Neuronal stem cell (in vitro differentiated cells): ENCODE results near the gene MYADM.

Experiments
- DNase-seq: peaks from one replicate; pipeline ENCODE4 v3.0.0-alpha.2; 2013; ENCODE audit warnings: low spot score
- H2AFZ ChIP-seq: one replicate; pipeline ENCODE4 v1.6.1; 2013; ENCODE audit warnings: mild to moderate bottlenecking, low read length, inconsistent platforms
- H2AK5ac ChIP-seq: 2 replicates; pipeline ENCODE4 v1.6.1; 2013; ENCODE audit warnings: low read depth, mild to moderate bottlenecking, inconsistent platforms, low read length, moderate library complexity, mixed read lengths
- H2BK120ac ChIP-seq: 2 replicates; pipeline ENCODE4 v1.6.1; 2013; ENCODE audit warnings: low read depth, mild to moderate bottlenecking, inconsistent platforms, low read length, moderate library complexity, mixed read lengths
- H2BK12ac ChIP-seq: one replicate; pipeline ENCODE4 v1.6.1; 2013; ENCODE audit warnings: low read length, inconsistent platforms
- H2BK15ac ChIP-seq: 2 replicates; pipeline ENCODE4 v1.6.1; 2013; ENCODE audit warnings: mild to moderate bottlenecking, low read length, inconsistent platforms, mixed read lengths
- H2BK5ac ChIP-seq: one replicate; pipeline ENCODE4 v1.6.1; 2013; ENCODE audit warnings: inconsistent platforms, mild to moderate bottlenecking, low read length, moderate library complexity
- H3K14ac ChIP-seq: one replicate; pipeline ENCODE4 v1.6.1; 2013; ENCODE audit warnings: low read length, inconsistent platforms
- H3K18ac ChIP-seq: 2 replicates; pipeline ENCODE4 v1.6.1; 2013; ENCODE audit warnings: low read length, inconsistent platforms
- H3K23ac ChIP-seq: 2 replicates; pipeline ENCODE4 v1.6.1; 2013; ENCODE audit warnings: low read depth, mild to moderate bottlenecking, mixed read lengths, low read length, inconsistent platforms; ENCODE audit not compliant: poor library complexity
- H3K27ac ChIP-seq: replicated peaks from 3 replicates; pipeline ENCODE4 v1.5.1; 2013; ENCODE audit warnings: low read length, inconsistent platforms
- H3K27me3 ChIP-seq, 3 experiments: 2 replicates each; pipeline ENCODE4 v1.6.1; 2013; ENCODE audit warnings: low read length in 3 of 3, mild to moderate bottlenecking in 2 of 3, inconsistent platforms in 1 of 3, low read depth in 1 of 3, mixed read lengths in 1 of 3, moderate library complexity in 1 of 3; ENCODE audit not compliant: control insufficient read depth in 3 of 3, insufficient read depth in 3 of 3
- H3K36me3 ChIP-seq, 2 donors: replicated peaks in 1 of 2; 2 replicates each; pipeline ENCODE4 v1.6.1; 2013; ENCODE audit warnings: low read length in 2 of 2; ENCODE audit not compliant: control insufficient read depth in 2 of 2, insufficient read depth in 2 of 2
- H3K4ac ChIP-seq: 2 replicates; pipeline ENCODE4 v1.6.1; 2013; ENCODE audit warnings: inconsistent platforms, mild to moderate bottlenecking, low read length, moderate library complexity
- H3K4me1 ChIP-seq, 2 donors: 1 replicate in 1 of 2; 2 replicates in 1 of 2; pipeline ENCODE4 v1.6.1; 2013; ENCODE audit warnings: low read length in 2 of 2, low read depth in 1 of 2; ENCODE audit not compliant: control insufficient read depth in 2 of 2, insufficient read depth in 1 of 2
- H3K4me2 ChIP-seq: one replicate; pipeline ENCODE4 v1.6.1; 2013; ENCODE audit warnings: mild to moderate bottlenecking, low read length, inconsistent platforms; ENCODE audit not compliant: insufficient read depth, poor library complexity, severe bottlenecking
- H3K4me3 ChIP-seq, 2 donors: 2 replicates each; pipeline ENCODE4 v1.5.1; 2013; ENCODE audit warnings: low read length in 2 of 2, mild to moderate bottlenecking in 2 of 2, inconsistent platforms in 1 of 2, moderate library complexity in 1 of 2
- H3K79me1 ChIP-seq: one replicate; pipeline ENCODE4 v1.6.1; 2013; ENCODE audit warnings: low read depth, mild to moderate bottlenecking, inconsistent platforms, low read length, moderate library complexity
- H3K9ac ChIP-seq: one replicate; pipeline ENCODE4 v1.6.1; 2013; ENCODE audit warnings: mild to moderate bottlenecking, low read depth, low read length, inconsistent platforms; ENCODE audit not compliant: poor library complexity
- H3K9me3 ChIP-seq, 2 donors: replicated peaks in 1 of 2; 2 replicates each; pipeline versions ENCODE3 to v1.6.1; 2013; ENCODE audit warnings: low read length in 2 of 2, mild to moderate bottlenecking in 2 of 2, inconsistent platforms in 1 of 2, low read depth in 1 of 2, mixed read lengths in 1 of 2, moderate library complexity in 1 of 2; ENCODE audit not compliant: control insufficient read depth in 2 of 2, insufficient read depth in 1 of 2
- H4K8ac ChIP-seq: one replicate; pipeline ENCODE4 v1.6.1; 2013; ENCODE audit warnings: low read depth, mild to moderate bottlenecking, inconsistent platforms, low read length, moderate library complexity
- H4K91ac ChIP-seq: one replicate; pipeline ENCODE4 v1.6.1; 2013; ENCODE audit warnings: low read length, low read depth, mild to moderate bottlenecking, inconsistent platforms; ENCODE audit not compliant: poor library complexity
- WGBS, 2 donors: extraction: QIAGEN DNeasy Blood & Tissue Kit; methylation state at CpG; one replicate each; pipeline ENCODE4 v1.1.7; 2013; ENCODE audit warnings: missing lambda C conversion rate in 2 of 2, mixed read lengths in 1 of 2; ENCODE audit not compliant: insufficient read length in 2 of 2, insufficient replicate concordance in 1 of 2; ENCODE audit errors: extremely low coverage in 2 of 2; 5-methylcytosine and 5-hydroxymethylcytosine counted together

Gene MYADM

DNA sequence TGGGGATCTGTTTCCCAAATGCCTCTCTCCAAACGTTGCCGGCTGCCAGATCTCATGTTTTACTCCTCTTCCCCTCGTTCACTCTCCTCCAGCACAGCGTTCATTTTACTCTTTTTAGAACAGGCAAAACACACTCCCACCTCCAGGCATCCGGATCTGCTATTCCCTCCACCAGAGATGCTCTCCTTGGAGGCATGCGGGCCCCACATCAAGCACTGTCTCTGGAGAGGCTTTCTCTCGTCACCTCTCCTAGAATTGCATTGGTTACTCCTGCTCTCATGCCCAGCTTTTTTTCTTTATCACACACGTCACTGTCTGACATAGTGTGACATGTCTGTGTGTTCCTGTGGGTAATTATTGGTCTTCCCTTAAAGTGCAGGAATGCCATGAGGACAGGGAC lies 20.1 kb upstream of the MYADM start:
- H2BK5ac ChIP-seq: no peak overlapping the region
- H3K27me3 ChIP-seq: no peaks in the 10 kb centered on the region
- H2BK12ac ChIP-seq: no peak overlapping the region
- no peak overlapping the region for H4K8ac ChIP-seq
- no peak overlapping the region for H3K27ac ChIP-seq
- H3K23ac ChIP-seq: no peak overlapping the region
- H3K36me3 ChIP-seq: no peaks in the 10 kb centered on the region
- no peaks in the 10 kb centered on the region for H3K79me1 ChIP-seq
- H3K4me3 ChIP-seq: no peak overlapping the region
- H2AFZ ChIP-seq: no peak overlapping the region
- no peak overlapping the region for H2BK15ac ChIP-seq
- no peak overlapping the region for H3K4ac ChIP-seq
- no CpG with 5 or more reads among the region's 8 CpGs for WGBS, 2 donors
- H4K91ac ChIP-seq: no peak overlapping the region
- no peak overlapping the region for H3K18ac ChIP-seq
- no peak overlapping the region for H2AK5ac ChIP-seq
- no peak for DNase-seq
- H2BK120ac ChIP-seq: no peak overlapping the region
- peaks cover 5 to 8% of the 10 kb centered on the region in 2 donors for H3K4me1 ChIP-seq
- H3K9ac ChIP-seq: no peak overlapping the region
- no peak overlapping the region for H3K14ac ChIP-seq
- H3K4me2 ChIP-seq: no peak overlapping the region
- H3K9me3 ChIP-seq: peaks cover 0 to 2% of the 10 kb centered on the region in 2 donors

DNA sequence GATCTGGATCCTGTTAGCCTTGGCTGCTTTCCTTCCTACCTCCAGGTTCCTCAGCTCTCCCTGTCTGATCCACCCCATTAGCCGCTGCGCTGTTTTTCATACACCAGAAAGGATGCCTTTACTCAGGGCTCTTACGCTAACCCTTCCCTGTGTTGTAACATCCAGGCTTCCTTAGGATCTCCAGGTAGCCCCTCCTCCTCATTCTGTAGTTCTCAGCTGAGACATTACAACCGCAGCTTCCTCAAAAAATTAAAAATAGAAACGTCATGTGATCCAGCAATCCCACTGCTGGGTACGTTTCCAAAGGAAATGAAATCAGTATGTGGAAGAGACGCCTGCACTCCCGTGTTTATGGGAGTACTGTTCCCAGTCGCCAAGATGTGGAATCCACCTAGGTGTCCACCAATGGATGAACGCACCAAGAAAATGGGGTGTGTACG lies 18.4 kb upstream of the MYADM start:
- H3K14ac ChIP-seq: no peak overlapping the region
- H3K9me3 ChIP-seq: peaks cover 0 to 2% of the 10 kb centered on the region in 2 donors
- no peak overlapping the region for H2AK5ac ChIP-seq
- no peak overlapping the region for H2BK15ac ChIP-seq
- H3K27ac ChIP-seq: no peak overlapping the region
- no peak overlapping the region for H2BK12ac ChIP-seq
- H2AFZ ChIP-seq: no peak overlapping the region
- H2BK5ac ChIP-seq: no peak overlapping the region
- no peak overlapping the region for H2BK120ac ChIP-seq
- no peak overlapping the region for H3K9ac ChIP-seq
- no peak for DNase-seq
- no peak overlapping the region for H3K18ac ChIP-seq
- H3K4me2 ChIP-seq: no peak overlapping the region
- H4K8ac ChIP-seq: no peak overlapping the region
- WGBS, 2 donors: no CpG with 5 or more reads among the region's 11 CpGs
- no peaks in the 10 kb centered on the region for H3K36me3 ChIP-seq
- H3K4me3 ChIP-seq: no peak overlapping the region
- H3K27me3 ChIP-seq: no peaks in the 10 kb centered on the region
- no peaks in the 10 kb centered on the region for H3K79me1 ChIP-seq
- H3K23ac ChIP-seq: no peak overlapping the region
- H3K4me1 ChIP-seq: peaks cover 6 to 11% of the 10 kb centered on the region in 2 donors
- H3K4ac ChIP-seq: no peak overlapping the region
- no peak overlapping the region for H4K91ac ChIP-seq

DNA sequence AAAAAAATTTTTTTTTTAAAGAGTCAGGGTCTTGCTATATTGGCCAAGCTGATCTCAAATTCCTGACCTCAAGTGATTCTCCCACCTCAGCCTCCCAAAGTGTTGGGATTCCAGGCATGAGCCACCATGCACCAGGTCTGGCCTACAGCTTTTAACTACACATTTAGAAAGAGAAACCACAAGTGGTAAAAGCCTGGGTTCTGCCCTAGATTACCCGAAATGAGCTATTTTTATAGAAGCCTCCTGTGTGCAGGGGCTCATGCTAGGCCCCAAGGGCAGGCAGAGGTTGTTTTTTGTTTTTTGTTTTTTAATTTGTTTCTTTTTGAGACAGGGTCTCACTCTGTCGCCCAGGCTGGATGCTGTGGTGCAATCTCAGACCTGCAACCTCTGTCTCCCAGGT lies 14.0 kb upstream of the MYADM start:
- Histone ChIP-seq H3K27ac (no peak overlapping the region), H2BK12ac (no peak overlapping the region), H3K9ac (no peak overlapping the region), H3K18ac (no peak overlapping the region), H3K14ac (no peak overlapping the region), H2AK5ac (no peak overlapping the region), H3K36me3 (no peaks in the 10 kb centered on the region), H3K4me1 (peaks cover 6 to 11% of the 10 kb centered on the region in 2 donors), H4K91ac (no peak overlapping the region), H2AFZ (no peak overlapping the region), H3K4me2 (no peak overlapping the region), H3K9me3 (no peaks in the 10 kb centered on the region), H3K4me3 (no peak overlapping the region), H2BK5ac (no peak overlapping the region), H3K79me1 (no peaks in the 10 kb centered on the region), H3K23ac (no peak overlapping the region), H2BK15ac (no peak overlapping the region), H3K27me3 (no peaks in the 10 kb centered on the region), H2BK120ac (no peak overlapping the region), H4K8ac (no peak overlapping the region), H3K4ac (no peak overlapping the region)
- no peak for DNase-seq
- WGBS, 2 donors: no CpG with 5 or more reads among the region's 2 CpGs

DNA sequence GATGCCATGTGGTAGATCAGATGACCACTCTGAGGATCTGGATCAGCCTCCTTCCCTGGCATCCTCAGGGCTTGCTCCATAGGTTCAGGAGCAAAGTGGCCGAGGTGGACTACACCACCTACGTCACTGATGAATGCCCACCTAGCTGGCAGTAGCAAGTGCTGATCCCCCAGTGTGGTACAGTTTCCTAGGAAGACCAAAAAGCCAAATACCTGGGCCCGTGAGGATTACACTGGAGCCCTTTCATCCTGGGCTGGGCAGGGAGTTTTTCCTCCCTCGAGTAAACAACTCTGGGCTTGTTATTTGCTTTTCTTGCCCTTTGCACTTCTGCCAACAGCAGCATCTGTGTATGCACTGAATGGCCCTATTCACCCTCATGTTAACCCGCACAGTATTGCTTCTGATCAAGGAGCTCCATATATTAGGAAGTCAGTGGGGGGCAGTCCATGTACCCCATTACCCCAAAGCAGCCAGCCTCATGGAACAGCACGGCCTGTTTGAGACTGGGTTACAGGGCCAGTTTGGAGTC lies 3.3 kb upstream of the MYADM start:
- H2BK12ac ChIP-seq: peak overlapping the region; percentile 97
- H2BK5ac ChIP-seq: peak overlapping the region; percentile 35
- no peak overlapping the region for H3K4me2 ChIP-seq
- no peak overlapping the region for H4K91ac ChIP-seq
- peaks cover 5 to 11% of the 10 kb centered on the region in 2 donors for H3K4me1 ChIP-seq
- no peak overlapping the region for H3K27ac ChIP-seq
- H4K8ac ChIP-seq: no peak overlapping the region
- H3K14ac ChIP-seq: no peak overlapping the region
- H3K18ac ChIP-seq: peak overlapping the region; percentile 76
- no peaks in the 10 kb centered on the region for H3K27me3 ChIP-seq
- H3K79me1 ChIP-seq: peaks cover 2% of the 10 kb centered on the region
- H3K9me3 ChIP-seq: no peaks in the 10 kb centered on the region
- peak overlapping the region; percentile 55 for H3K23ac ChIP-seq
- H3K36me3 ChIP-seq: no peaks in the 10 kb centered on the region
- peak overlapping the region; percentile 21 for H3K9ac ChIP-seq
- H2AK5ac ChIP-seq: peak overlapping the region; percentile 71
- no peak for DNase-seq
- no peak overlapping the region for H2BK120ac ChIP-seq
- no peak overlapping the region for H3K4ac ChIP-seq
- WGBS, 2 donors: no CpG with 5 or more reads among the region's 6 CpGs
- no peak overlapping the region for H3K4me3 ChIP-seq
- peak overlapping the region; percentile 21 for H2BK15ac ChIP-seq
- no peak overlapping the region for H2AFZ ChIP-seq
